Measurements from ENCODE around the gene RPL10A. TPM values are rescaled to one million over a fixed set of nuclear protein-coding genes. Genes with fewer than 3 reads are reported as not detected.

RPL10A gene
- total RNA-seq, 1 donor from 2014 or later: 432 TPM

DNA sequence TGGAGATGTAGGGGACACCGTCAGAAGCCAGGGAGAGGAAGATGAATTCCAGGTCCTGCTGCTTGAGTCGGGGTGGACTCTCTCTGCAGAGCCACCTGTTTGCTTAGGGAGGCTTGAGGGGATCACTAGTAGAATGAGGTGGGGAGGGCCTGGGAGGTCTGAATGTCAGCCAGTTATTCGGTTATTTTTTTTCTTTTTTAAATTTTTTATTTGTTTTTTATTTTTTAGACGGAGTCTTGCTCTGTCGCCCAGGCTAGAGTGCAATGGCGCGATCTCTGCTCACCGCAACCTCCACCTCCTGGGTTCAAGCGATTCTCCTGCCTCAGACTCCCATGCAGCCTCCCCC lies 20.3 kb downstream of the RPL10A start:
- DNase-seq (ENCODE audit: low spot score): no peak
- intact Hi-C loops (cut with DNase I): no loop called here

DNA sequence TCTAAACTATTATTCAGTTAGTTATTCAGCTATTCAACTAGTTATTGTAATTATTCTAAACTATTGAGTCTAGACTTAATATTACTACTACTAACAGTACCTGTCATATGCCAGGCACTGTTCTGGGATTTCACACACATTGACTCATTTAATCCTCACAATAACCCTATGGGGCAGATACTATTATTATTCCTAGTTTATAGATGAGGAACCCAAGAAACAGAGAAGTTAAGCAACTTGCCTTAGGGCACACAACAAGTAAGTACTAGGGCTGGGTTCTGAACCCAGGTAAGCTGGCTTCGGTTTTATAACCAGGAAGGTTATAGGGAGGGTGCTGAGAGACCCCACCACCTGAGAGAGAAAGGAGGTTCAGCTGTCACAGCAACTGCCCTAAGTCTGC lies 20.9 kb downstream of the RPL10A start:
- intact Hi-C loops (cut with DNase I): no loop called here
- no peak for DNase-seq (ENCODE audit: low spot score)

DNA sequence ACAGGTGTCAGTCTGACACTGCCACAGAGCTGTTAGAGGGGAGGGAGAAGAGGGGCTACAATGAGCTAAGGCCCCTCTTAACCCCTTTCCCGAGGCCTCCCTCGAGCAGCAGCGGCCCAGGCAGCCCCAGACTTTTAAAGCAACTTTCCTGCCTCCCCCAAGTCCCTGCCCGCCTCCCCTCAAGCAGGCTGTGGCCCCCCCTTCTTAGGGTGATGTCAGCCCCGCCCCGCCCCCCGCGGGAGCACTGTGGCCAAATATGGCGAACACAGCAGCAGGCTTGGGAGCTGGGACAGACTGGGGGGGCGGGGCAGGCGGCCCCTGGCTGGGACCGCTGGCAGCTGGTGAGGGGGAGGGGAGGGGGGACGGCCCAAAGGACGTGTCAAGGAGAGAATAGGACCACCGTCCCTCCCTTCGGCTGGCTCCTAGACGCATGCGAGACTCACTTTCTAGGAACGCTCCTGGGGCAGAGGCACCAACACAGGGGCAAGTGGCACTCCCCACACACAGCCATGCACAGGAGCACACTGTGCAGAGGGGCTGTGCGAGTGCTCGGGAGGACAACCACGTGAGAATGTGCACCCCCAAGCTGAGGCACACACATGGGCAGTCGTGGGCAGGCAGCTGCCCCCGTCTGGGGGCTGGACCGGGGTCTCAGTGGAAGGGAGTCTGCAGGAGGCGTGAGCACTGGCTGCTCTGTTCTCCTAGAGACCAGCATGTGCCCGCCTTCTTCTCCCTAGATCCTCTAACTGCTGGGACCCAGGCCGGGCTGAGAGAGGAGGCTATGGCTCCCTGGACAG lies 22.0 kb downstream of the RPL10A start:
- intact Hi-C loops (cut with DNase I): no loop called here
- peak; percentile 93 for DNase-seq (ENCODE audit: low spot score)

DNA sequence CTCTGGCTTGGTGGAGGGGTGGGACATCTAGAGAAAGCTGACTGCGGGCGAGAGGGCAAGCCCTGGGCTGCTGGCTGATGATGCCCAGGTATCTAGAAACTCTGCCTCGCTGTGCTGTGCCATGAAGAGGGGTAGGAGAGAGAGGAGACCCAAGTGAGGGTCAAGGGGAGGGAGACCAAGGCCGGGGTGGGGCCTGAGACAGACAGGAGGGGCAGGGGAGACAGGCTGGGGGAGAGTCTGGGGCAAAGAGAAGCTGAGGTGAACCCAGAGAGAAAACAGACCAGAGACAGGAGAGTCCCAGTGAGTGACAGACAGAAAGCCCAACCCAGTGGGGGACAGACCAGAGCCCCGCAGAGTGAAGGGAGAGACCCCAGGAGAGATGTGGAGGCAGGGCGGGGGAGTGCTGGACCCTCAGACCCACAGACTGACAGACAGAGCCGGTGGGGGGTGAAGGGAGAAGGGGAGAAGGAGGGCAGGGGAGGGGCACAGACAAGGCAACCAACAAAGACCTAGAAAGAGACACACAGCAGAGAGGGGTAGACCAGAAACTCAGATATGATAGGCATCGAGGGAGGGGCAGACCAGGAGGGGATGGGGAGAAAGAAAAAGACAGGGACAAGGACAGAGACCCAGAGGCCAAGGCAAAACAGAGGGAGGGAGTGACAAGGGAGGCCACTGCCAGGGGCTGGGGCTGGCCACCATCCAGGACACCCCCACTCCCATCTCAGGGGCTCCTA lies 22.8 kb downstream of the RPL10A start:
- DNase-seq (ENCODE audit: low spot score): no peak
- intact Hi-C loops (cut with DNase I): no loop called here

DNA sequence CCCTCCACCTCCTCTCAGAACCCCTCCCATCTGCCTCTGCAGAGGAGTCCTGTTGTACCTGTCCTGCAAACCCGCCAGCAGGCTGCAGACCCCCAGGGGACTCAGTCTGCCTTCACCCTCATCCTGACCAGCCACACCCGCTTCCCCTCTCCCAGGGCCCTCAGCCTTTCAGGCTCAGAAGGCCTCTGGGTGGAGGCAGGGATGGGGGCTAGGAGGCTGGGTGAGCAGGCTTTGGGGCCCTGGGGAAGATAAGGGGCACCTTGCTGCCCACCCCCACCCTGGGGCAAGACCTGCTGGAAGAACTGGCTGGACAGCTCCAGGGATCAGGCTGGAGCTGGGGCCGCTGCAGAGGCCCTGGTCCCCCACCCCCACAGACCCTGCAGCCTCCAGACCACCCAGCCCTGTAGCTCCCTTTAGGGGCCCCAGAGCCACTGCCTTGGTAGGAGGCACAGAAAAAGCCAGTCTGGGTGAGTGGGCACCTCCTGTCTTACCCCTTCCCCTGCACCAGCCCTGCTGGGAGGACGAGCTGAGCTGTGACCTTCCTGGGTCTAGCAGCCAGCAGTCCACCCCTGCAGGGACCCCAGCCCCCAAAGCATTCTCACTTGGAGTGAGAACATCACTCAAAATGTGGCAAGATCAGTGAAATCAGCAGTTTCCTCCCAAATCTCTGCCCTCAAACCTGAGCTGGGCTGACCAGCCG lies 23.5 kb downstream of the RPL10A start:
- intact Hi-C loops (cut with DNase I): no loop called here
- DNase-seq (ENCODE audit: low spot score): no peak

DNA sequence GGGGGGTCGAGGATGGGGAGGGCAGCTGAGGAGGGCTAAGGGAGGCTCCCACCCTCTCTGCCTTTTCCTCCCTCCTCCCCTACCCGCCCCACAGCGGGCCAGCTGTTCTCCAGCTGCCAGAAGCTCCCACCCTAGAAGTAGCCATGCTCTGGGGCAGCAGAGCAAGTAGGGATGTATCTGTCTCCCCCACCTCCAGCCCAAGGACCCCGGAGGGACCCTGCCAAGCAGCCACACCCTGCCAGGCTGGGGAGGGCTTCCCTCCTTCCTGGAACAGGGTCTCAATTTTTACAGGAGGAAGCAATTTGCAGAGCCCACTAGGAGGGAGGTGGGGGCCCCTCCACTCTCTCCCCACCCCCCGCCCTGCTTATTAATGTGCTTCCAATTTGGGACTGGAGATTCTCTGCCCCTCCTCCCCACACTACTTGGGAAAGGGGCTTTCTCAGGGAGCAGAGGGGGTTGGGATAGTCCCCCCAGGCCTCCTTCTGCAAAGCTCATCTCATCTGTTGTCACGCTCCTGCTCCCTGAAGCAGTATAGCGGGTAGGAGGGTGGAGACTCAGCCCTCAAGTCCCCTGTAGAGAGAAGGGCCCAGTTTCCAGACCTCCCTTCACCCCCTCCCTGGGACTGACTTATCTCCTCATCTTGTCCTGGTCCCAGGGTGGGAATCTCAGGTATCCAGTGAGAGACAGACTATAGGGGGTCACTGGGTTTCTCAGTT lies 24.2 kb downstream of the RPL10A start:
- intact Hi-C loops (cut with DNase I): no loop called here
- no peak for DNase-seq (ENCODE audit: low spot score)

DNA sequence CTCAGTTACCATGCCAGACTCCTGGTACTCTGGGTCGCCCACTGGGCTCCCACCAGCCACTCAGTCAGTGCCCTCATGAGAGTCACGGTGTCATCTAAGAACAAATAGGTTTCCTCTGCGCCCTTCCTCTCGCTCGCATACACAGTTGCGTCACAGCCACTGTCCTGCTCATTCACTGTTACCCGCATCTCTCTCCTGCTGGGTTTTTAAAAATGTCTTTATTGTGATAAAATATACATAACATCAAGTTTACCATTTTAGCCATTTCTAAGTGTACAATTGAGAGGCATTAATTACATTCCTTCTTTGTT lies 24.7 kb downstream of the RPL10A start:
- intact Hi-C loops (cut with DNase I): no loop called here
- DNase-seq (ENCODE audit: low spot score): no peak

DNA sequence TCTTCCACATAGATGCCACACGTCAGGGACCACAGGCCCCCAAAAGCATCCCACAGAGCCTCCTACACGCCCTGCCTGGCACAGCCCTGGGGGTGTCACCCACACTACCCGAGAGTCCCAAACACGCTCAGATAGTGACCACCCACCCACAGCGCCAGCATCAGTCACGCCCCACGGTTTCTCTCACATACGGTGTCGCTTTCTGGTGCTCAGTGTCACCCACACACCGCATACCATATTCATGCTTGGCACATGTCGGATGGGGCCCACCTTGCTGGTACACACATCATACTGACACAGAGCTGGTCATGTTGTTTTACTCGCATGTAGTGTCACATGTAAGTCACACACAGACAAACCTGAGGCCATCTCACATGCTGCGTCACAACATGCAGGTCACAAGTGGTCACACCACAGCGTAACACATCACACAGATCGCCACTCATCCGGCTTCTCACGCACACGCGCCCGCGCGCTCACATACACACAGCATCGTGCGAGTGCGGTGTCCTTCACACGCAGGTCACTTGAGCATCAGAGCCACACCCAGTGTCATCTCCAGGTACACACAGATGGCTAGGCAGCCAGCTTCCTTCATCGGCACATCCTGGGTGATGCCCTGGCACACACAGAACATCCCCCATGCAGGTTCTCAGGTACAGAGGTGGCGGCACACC lies 25.2 kb downstream of the RPL10A start:
- intact Hi-C loops (cut with DNase I): no loop called here

DNA sequence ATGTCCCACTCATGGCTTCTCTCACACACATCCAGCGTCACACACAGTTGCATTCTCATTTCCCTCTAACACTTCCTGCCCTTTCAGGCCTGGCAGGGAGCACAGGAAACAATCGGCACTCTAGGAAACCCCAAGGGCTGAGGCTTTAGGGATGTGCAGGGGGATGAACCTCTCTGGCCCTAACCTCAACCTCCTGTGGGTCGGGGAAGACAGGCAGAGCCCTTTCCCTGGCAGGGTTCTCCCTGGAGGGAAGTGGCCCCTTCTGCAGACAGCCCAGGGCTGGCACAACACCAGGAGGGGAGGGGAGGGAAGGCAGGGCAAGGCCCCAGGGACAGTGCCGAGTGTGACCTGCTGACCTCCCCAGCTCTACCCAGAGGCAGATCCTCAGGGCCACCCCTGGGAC lies 26.0 kb downstream of the RPL10A start:
- intact Hi-C loops (cut with DNase I): no loop called here
- no peak for DNase-seq (ENCODE audit: low spot score)

More for the DNA sequence above, 25.2 kb downstream of the RPL10A start:
- DNase-seq (ENCODE audit: low spot score): no peak

DNA sequence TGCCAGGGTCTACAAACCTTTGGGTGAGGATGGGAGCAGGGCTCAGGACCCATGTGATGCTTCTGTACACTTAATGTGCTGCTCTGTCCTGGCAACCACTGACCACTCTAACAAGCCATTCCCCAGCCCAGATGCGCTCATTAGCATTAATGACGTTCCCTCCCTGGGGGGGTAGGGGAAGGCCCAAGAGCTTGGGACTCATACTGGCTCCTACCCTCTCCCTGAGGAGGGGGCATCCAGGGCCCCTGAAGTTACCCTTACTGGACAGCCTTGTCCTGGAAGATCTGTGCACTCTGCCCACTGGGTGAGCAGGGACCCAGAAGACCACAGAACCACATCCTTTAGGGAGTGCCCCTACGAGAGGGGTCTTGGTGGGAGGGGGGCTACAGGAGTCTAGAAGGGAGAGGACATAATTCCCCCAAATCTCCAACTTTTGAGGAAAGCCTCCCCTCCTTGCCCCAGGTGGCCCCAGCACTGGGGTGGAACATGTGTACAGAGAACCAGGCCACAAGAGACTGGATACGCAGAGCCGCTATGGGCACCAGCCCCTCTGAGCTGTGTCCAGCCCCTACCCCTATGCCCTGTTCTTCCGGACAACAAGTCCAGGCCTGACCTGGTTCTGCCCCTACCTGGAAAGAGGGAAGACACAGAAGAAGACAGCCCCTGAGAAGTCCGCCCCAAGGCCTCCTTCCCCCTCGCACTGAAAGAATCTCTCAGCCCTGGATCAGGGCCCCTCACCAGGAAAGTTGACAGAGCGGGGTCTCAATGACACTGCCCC lies 27.2 kb downstream of the RPL10A start:
- no peak for DNase-seq (ENCODE audit: low spot score)
- intact Hi-C loops (cut with DNase I): no loop called here

DNA sequence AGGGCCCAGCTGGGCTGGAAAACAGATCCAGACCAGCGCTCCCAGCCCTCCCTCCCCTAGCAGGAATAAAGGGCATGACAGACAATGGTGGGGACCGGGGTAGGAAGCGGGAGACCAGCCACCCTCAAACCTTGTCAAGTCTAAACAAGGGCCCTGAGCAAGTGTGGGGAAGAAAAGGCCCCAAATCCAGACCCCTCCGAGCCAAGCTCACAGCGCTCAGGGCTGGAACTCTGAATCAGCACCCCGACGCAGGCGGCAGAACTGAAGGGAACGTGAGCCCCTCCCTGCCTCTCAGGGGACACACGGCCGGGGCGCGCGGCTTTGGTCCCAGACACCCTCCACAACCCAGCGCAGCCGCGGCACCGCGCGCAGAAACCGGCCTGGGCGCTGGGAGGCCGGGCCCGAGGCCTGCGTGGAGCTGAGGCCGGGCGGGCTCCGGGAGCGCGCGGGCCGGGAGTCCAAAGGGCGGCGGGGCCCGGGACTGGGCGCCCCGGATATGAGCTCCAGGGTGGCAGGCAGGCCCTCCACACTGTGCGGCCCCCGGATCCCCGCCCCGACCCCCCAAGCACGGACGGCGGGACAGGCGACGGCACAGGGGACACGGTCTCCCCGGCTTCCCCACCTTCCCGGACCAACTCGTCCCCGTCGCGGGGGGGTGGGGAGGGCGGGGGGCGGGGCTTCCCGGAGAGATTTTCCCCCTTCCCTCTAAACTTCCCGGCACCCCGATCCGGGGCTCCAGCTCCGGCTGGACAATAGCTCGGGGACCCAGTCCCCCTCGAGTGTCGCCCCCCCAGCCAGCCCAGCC lies 28.0 kb downstream of the RPL10A start:
- DNase-seq (ENCODE audit: low spot score): no peak
- intact Hi-C loops (cut with DNase I): no loop called here

DNA sequence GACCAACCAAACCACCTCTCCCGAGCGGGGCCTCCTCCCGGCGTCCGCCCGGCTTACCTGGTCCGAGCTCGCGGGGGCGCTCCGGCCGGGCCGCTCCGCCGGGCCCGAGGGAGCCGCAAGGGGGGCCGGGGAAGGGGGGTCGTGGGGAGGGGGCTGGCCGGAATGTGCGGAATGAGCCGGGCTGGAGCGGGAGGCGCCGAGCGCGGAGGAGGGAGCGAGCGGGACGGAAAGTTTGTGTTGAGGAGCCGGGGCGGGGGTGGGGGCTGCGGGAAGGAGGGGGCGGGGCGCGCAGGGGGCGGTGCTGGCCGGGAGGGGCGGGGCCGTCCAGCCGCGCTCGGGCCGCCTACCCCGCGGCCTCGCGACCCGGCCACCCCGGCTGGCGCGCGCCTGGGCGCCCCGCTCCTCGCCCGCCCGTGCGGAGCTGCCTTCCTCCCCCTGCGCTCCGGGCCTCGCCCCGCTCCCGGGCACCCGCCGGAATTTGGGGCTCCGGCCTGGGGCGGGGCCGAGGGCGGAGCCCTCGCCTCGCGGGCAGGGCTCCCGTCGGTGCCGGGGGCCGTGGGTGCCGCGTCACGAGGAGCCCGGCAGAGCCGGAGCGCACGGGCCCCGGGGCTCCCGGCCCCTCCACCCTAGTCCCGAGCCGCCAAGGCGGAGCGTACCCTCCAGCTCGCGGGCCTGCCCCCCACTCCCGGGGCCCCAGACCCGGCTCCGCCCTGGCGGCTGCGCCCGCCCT lies 28.8 kb downstream of the RPL10A start, which contains the start of gene TEAD3:
Gene TEAD3, minus strand, starts transcription at position 239 of the 730 bp plus-strand sequence.
- intact Hi-C loops (cut with DNase I): no loop called here

DNA sequence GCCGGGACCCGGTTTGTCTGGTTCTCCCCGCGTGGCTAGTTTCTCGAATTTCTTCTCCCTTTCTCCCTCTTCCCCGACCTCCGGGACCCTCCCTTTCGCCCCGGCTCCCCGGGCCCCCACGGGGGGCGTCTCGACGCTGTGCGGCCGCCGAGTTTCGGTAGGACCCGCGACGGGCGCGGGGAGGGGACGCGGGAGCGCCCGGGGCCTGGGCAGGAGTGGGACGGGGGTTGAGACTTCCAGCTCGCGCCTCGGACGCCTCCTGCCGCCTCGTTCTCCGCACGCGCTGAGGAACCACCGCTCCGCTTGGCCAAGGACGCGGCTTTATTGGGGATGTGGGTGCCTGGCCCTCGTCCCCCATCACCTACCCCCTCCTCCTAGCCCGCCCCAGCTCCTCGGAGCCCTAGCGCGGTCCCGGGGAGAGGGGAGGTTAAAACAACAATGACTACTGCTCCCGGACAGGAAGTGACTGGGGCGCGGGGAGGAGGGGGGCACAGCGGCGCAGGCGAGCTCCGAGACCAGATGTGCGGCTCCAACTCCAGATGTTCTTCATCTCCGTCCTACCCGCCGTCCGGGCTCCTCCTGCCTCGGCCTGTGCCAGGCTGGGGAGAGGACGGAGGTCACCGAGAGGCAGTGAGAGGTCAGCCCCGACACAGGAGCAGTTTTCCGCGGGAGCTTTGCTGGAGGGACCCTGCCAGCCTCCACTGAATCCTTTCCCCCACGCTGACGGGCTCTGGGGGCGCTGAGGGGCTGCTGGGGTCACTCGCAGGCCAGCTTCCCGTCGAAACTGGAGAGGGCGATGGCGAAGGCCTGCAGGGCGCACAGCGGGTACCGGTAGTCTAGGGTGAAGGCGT lies 29.6 kb downstream of the RPL10A start:
- intact Hi-C loops (cut with DNase I): no loop called here
- peak; percentile 84 for DNase-seq (ENCODE audit: low spot score)

More for the DNA sequence above, 28.8 kb downstream of the RPL10A start, which contains the start of gene TEAD3:
- no peak for DNase-seq (ENCODE audit: low spot score)

DNA sequence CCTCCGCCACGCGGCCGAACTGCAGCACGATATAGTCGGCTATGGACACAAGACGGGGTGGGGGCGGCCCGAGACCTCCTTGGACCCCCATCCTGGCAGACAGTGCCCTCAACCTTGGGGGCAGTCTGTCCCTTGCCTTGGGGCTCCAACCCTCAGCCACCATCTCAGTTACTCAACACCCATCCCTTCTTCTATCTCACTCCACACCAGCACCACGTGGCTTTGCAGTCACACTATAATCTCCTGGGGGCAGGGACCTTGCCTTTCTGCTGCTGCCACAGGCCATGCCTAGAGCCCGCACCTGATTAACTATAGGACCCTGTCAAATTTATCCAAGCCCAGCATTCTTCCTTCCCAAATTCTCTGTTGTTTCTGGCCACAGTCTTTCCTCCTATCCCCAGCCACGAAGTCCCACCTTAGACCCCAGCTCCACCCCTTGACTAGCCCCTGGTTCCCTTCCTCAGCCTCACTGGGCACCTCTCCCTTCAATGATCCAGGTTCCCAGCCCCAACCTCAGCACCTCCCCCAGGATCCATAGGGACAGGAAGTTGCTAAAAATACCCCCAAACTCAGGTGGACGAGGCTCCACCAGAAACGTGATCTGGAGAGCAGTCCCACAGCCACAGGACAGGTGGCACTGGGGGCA lies 30.3 kb downstream of the RPL10A start:
- no peak for DNase-seq (ENCODE audit: low spot score)
- intact Hi-C loops (cut with DNase I): no loop called here

DNA sequence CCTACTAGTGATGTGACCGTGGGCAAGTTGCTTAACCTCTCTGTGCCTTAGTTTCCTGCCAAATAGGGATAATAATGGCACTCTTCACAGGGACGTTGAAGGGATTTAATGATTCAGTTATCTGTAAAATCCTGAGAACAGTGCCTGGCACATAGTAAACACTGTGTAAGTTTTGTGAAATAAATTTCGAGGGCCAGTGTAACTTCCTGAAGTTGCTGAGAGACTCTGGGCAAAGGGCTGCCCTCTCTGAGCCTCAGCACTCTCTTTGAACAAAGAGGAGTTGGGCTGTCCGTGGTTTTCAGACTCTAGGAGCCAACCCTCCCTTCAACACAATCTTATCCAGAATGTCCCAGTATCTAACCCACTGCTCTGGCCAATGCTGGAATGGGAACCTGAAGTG lies 31.2 kb downstream of the RPL10A start:
- DNase-seq (ENCODE audit: low spot score): no peak
- intact Hi-C loops (cut with DNase I): no loop called here

DNA sequence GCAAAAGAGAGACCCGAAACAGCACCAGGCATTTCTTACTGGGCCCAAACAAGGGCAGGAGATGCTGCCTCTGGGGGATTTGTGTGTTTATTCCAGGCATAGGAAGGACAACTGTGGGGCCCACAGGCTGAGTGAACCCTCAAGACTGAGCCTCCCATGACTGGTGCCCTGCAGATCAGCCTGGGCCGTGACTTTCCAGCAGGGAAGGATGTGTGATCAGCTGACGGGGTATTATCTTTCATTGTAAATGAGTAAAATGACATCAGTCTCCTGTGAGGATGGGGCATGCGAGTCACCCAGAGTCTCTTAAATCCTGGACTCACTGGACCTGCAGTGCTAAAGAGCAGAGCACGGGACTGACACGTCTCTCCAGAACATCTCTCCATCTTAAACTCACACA lies 32.6 kb downstream of the RPL10A start:
- no peak for DNase-seq (ENCODE audit: low spot score)
- intact Hi-C loops (cut with DNase I): no loop called here

Data from cardiac septum (tissue), 1 donor.